Endothelial cell of umbilical vein (primary cell): ENCODE results near the gene FBXO5. TPM values are rescaled to one million over a fixed set of nuclear protein-coding genes. Genes with fewer than 3 reads are reported as not detected.

ENCODE experiments used
- BruUV-seq: library from RNA; stranded (reverse); fragments of 400-500 nt; replicated peaks from 2 replicates; lab custom pipeline; 2021; lab: Mats Ljungman, UMichigan
- CTCF ChIA-PET: fragments of 300-600, 350-600 bp; sonication (Branson Sonifier 250); formaldehyde crosslinking; loops from one replicate; lab custom pipeline; 2021; ENCODE audit warnings: antibody characterized with exemption, inconsistent platforms; lab: Charles Lee
- POLR2A ChIA-PET: fragments of 300-600, 350-600 bp; sonication (Branson Sonifier 250); formaldehyde crosslinking; loops from one replicate; lab custom pipeline; 2021; ENCODE audit warnings: antibody characterized with exemption, inconsistent platforms; lab: Charles Lee
- DNase-seq: peaks from one replicate; pipeline ENCODE4 v3.0.0-alpha.2; 2011; ENCODE audit warnings: low read depth, low spot score
- FAIRE-seq: peaks from 2 replicates; lab custom pipeline; 2011; peaks lifted over from hg19 to GRCh38; lab: Jason Lieb, UNC
- H2AFZ ChIP-seq: 2 replicates; pipeline ENCODE4 v1.6.0; 2012; ENCODE audit warnings: low read depth, low read length, control low read depth, inconsistent platforms
- H3K27ac ChIP-seq: 2 replicates; pipeline ENCODE4 v1.5.1; 2011; ENCODE audit warnings: low read depth, mild to moderate bottlenecking, control low read depth, low read length, moderate library complexity; ENCODE audit not compliant: insufficient read depth
- H3K27me3 ChIP-seq, 2 experiments: 2 replicates each; pipeline versions ENCODE4 v1.6.0 to v1.6.1; 2011; ENCODE audit warnings: low read length in 2 of 2, mixed read lengths in 1 of 2; ENCODE audit not compliant: control insufficient read depth in 2 of 2, insufficient read depth in 2 of 2
- H3K36me3 ChIP-seq, 2 experiments: 2 replicates in 1 of 2; 3 replicates in 1 of 2; pipeline ENCODE4 v1.5.1; 2011; ENCODE audit warnings: low read length in 2 of 2, mild to moderate bottlenecking in 1 of 2, moderate library complexity in 1 of 2; ENCODE audit not compliant: control insufficient read depth in 2 of 2, insufficient read depth in 2 of 2; ENCODE audit errors: extremely low read depth in 1 of 2
- H3K4me1 ChIP-seq: 3 replicates; pipeline ENCODE4 v1.5.1; 2011; ENCODE audit warnings: mild to moderate bottlenecking, low read length; ENCODE audit not compliant: control insufficient read depth, insufficient read depth; ENCODE audit errors: extremely low read depth
- H3K4me2 ChIP-seq: 2 replicates; pipeline ENCODE4 v1.6.1; 2011; ENCODE audit warnings: low read length, control low read depth, mixed read lengths; ENCODE audit not compliant: insufficient read depth
- H3K4me3 ChIP-seq, 3 experiments: fragments of 200-600 bp in 1 of 3; sonication (generic), shearing (Covaris generic) in 1 of 3; replicated peaks in 1 of 3; 2 replicates each; pipeline ENCODE4 v1.5.1; 2011 to 2016; ENCODE audit warnings: control low read depth in 3 of 3, low read length in 3 of 3, mild to moderate bottlenecking in 2 of 3, inconsistent platforms in 1 of 3, low read depth in 1 of 3, moderate library complexity in 1 of 3; ENCODE audit not compliant: insufficient read depth in 1 of 3
- H3K79me2 ChIP-seq: 2 replicates; pipeline ENCODE4 v1.6.0; 2012; ENCODE audit warnings: low read length, inconsistent platforms; ENCODE audit not compliant: control insufficient read depth, insufficient read depth
- H3K9ac ChIP-seq: replicated peaks from 2 replicates; pipeline ENCODE3; 2011; ENCODE audit warnings: low read length, control low read depth; ENCODE audit not compliant: insufficient read depth; ENCODE audit errors: extremely low read depth
- H3K9me1 ChIP-seq: replicated peaks from 3 replicates; pipeline ENCODE4 v1.6.0; 2011; ENCODE audit warnings: mild to moderate bottlenecking, low read length; ENCODE audit not compliant: control insufficient read depth, insufficient read depth; ENCODE audit errors: extremely low read depth
- H3K9me3 ChIP-seq: replicated peaks from 2 replicates; pipeline ENCODE4 v1.5.1; 2012; ENCODE audit warnings: low read length, inconsistent platforms; ENCODE audit not compliant: control insufficient read depth, insufficient read depth
- H4K20me1 ChIP-seq: replicated peaks from 2 replicates; pipeline ENCODE3; 2011; ENCODE audit warnings: mild to moderate bottlenecking, low read length; ENCODE audit not compliant: control insufficient read depth, insufficient read depth; ENCODE audit errors: extremely low read depth
- EZH2 ChIP-seq: IDR thresholded peaks from 2 replicates; pipeline ENCODE4 v1.6.1; 2012; ENCODE audit warnings: borderline replicate concordance, low read depth, mild to moderate bottlenecking, moderate library complexity, low read length, inconsistent platforms; ENCODE audit not compliant: severe bottlenecking
- FOS ChIP-seq: IDR thresholded peaks from 2 replicates; pipeline ENCODE4 v1.6.1; 2011; ENCODE audit warnings: mild to moderate bottlenecking, low read length, moderate library complexity, borderline replicate concordance; ENCODE audit not compliant: insufficient read depth
- GATA2 ChIP-seq: IDR thresholded peaks from 2 replicates; pipeline ENCODE4 v1.7.0; 2011; ENCODE audit warnings: low read depth, mild to moderate bottlenecking, moderate library complexity, mixed read lengths, low read length; ENCODE audit not compliant: insufficient read length, insufficient read depth
- JUN ChIP-seq: IDR thresholded peaks from 2 replicates; pipeline ENCODE4 v1.6.1; 2011; ENCODE audit warnings: borderline replicate concordance, low read depth; ENCODE audit not compliant: insufficient read length, insufficient read depth
- MYC ChIP-seq: IDR thresholded peaks from one replicate; pipeline ENCODE4 v1.6.1; 2011; ENCODE audit warnings: mild to moderate bottlenecking, low read depth, low read length
- POLR2A ChIP-seq: IDR thresholded peaks from 2 replicates; pipeline ENCODE4 v1.6.1; 2012; ENCODE audit warnings: low read depth, mild to moderate bottlenecking, control low read depth, low read length
- POLR2AphosphoS5 ChIP-seq: IDR thresholded peaks from 2 replicates; pipeline ENCODE4 v1.6.1; 2012; ENCODE audit warnings: low read depth, mild to moderate bottlenecking, control low read depth, low read length, moderate library complexity; ENCODE audit not compliant: insufficient read depth
- dilution Hi-C: fragments of 300-500 bp; cut with MboI; formaldehyde crosslinking; loops from one replicate; pipeline ENCODE4 v1.15.0; 2019; ENCODE audit warnings: low sequenced_read_pairs; ENCODE audit not compliant: extremely low pct_ligation_motif_present
- intact Hi-C: fragments of 100-400 bp; cut with micrococcal nuclease; formaldehyde crosslinking; loops from one replicate; pipeline ENCODE4 v1.10.0; 2022
- polyA plus RNA-seq, 4 experiments: library from polyadenylated mRNA; depleted of rRNA in 3 of 4; stranded (reverse) in 3 of 4; unstranded in 1 of 4; fragments of >200 nt; gene quantifications; 2 replicates each; pipeline versions ENCODE4 v1.2.1 to v1.2.3, GENCODE V29; 2011 to 2012; ENCODE audit warnings: missing spikeins in 1 of 4
- total RNA-seq: library from RNA; stranded (reverse); gene quantifications from 2 replicates; pipeline ENCODE4 v1.2.3, GENCODE V29; 2021
- TF ChIP-seq, protein P1 (sequence below), 2 donors: IDR thresholded peaks; 1 replicate in 1 of 2; 2 replicates in 1 of 2; pipeline ENCODE4 v1.5.1; 2011; ENCODE audit warnings: low read length in 2 of 2, mild to moderate bottlenecking in 2 of 2, moderate library complexity in 2 of 2, control low read depth in 1 of 2, inconsistent platforms in 1 of 2, low read depth in 1 of 2; ENCODE audit not compliant: insufficient read depth in 1 of 2; ENCODE audit errors: extremely low read depth in 1 of 2
- TF ChIP-seq, protein P2 (sequence below): IDR thresholded peaks from 2 replicates; pipeline ENCODE4 v1.6.1; 2011; ENCODE audit not compliant: insufficient read depth, insufficient read length

Gene FBXO5
- total and polyA plus RNA-seq, 2 donors (not counting 3 experiments of a cell fraction or from before 2014, with no cell fraction given) = 6.1 to 27.1 TPM

DNA sequence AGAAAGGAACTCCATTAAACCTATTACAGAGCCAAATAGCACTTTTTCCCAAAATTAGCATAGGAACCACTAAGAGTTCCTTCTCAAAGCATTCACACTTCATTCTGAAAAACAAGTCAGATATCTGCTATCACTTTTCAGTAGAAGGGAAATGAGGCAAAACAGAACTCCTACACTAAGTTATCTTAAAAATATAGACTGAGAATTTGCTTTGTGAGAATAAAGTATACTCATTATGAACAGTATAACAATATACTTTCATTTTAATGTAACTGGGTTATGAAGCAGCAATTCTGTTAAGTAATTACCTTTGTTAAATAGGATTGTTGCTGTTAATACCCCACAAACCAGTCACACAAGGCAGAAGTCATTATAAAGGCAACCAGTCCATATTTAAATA, 11.0 kb upstream of the FBXO5 start:
- Histone ChIP-seq H4K20me1 (no peaks in the 10 kb centered on the region), H2AFZ (no peak overlapping the region), H3K9me3 (no peaks in the 10 kb centered on the region), H3K4me1 (no peaks in the 10 kb centered on the region), H3K79me2 (peaks cover 58% of the 10 kb centered on the region), H3K27ac (no peak overlapping the region), H3K4me3 (no peak overlapping the region), H3K27me3 (no peaks in the 10 kb centered on the region), H3K4me2 (no peak overlapping the region), H3K36me3 (peaks cover 9 to 18% of the 10 kb centered on the region in 2 experiments), H3K9ac (no peak overlapping the region), H3K9me1 (no peaks in the 10 kb centered on the region)
- intact Hi-C loops = loop anchor here (1.0 kb wide), 1 partner anchor 10 kb away; no protein-coding TSS in a partner anchor
- TF ChIP-seq, protein P1, sequence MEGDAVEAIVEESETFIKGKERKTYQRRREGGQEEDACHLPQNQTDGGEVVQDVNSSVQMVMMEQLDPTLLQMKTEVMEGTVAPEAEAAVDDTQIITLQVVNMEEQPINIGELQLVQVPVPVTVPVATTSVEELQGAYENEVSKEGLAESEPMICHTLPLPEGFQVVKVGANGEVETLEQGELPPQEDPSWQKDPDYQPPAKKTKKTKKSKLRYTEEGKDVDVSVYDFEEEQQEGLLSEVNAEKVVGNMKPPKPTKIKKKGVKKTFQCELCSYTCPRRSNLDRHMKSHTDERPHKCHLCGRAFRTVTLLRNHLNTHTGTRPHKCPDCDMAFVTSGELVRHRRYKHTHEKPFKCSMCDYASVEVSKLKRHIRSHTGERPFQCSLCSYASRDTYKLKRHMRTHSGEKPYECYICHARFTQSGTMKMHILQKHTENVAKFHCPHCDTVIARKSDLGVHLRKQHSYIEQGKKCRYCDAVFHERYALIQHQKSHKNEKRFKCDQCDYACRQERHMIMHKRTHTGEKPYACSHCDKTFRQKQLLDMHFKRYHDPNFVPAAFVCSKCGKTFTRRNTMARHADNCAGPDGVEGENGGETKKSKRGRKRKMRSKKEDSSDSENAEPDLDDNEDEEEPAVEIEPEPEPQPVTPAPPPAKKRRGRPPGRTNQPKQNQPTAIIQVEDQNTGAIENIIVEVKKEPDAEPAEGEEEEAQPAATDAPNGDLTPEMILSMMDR (IDR thresholded peaks at IDR 0.05; ENCODE audit: extremely low read depth in 1 of 2, insufficient read depth in 1 of 2, low read depth in 1 of 2, low read length in 2 of 2) = no peak
- TF ChIP-seq GATA2 (no peak), JUN (no peak), FOS (no peak), MYC (no peak), EZH2 (no peak), POLR2AphosphoS5 (no peak), POLR2A (no peak)
- TF ChIP-seq, protein P2, sequence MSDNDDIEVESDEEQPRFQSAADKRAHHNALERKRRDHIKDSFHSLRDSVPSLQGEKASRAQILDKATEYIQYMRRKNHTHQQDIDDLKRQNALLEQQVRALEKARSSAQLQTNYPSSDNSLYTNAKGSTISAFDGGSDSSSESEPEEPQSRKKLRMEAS = no peak
- no TSS peak for BruUV-seq
- CTCF ChIA-PET = no interaction called here
- no peak for DNase-seq
- no peak for FAIRE-seq
- dilution Hi-C loops = no loop called here
- POLR2A ChIA-PET = no interaction called here
